ENCODE results near the gene HES1. TPM values are rescaled to one million over a fixed set of nuclear protein-coding genes. Genes with fewer than 3 reads are reported as not detected.

The HES1 gene
- total and polyA plus RNA-seq, 4 donors, result 5.3 to 12.5 (median 9.0) TPM

- H3K4me3 ChIP-seq (ENCODE audit: low read depth in 1 of 3, low read length in 3 of 3), result no peak overlapping the region
- no peaks in the 10 kb centered on the region for H3K9me3 ChIP-seq (ENCODE audit: control insufficient read depth in 4 of 4, low read length in 3 of 4)
- no peak overlapping the region for H3K9ac ChIP-seq (ENCODE audit: low read depth in 1 of 2, low read length in 2 of 2)
- no peaks in the 10 kb centered on the region for H3K36me3 ChIP-seq (ENCODE audit: control insufficient read depth in 4 of 4, insufficient read depth in 3 of 4, low read depth in 1 of 4, low read length in 3 of 4)
- H3K27ac ChIP-seq (ENCODE audit: low read depth in 1 of 2, low read length in 2 of 2), result no peak overlapping the region
- no peak for DNase-seq (ENCODE audit: low spot score)
- no peaks in the 10 kb centered on the region for H3K27me3 ChIP-seq (ENCODE audit: control insufficient read depth in 4 of 4, insufficient read depth in 4 of 4, low read length in 3 of 4)
- WGBS, result 88% methylated on average over 4 of the region's 4 CpGs
- no peak for TF ChIP-seq ATF3 (IDR thresholded peaks at IDR 0.05)
- no peak for TF ChIP-seq HNF4G (IDR thresholded peaks at IDR 0.05)
- H3K4me1 ChIP-seq (ENCODE audit: control insufficient read depth in 4 of 4, insufficient read depth in 4 of 4, low read length in 3 of 4), result no peaks in the 10 kb centered on the region
These were observed 42.2 kb downstream of the HES1 start for GRCh38 chr3:194178128-194178527.

- TF ChIP-seq GABPA (IDR thresholded peaks at IDR 0.05 in 1 of 2, conservative IDR thresholded peaks at IDR 0.05 in 1 of 2), result no peak
- no peak for TF ChIP-seq EGR1 (IDR thresholded peaks at IDR 0.05; ENCODE audit: low read depth in 2 of 2)
- no peak for TF ChIP-seq RAD21 (IDR thresholded peaks at IDR 0.05)
- no peak for TF ChIP-seq FOXA2 (IDR thresholded peaks at IDR 0.05)
- no peak for TF ChIP-seq TAF1 (conservative IDR thresholded peaks at IDR 0.05)
- no peak for TF ChIP-seq JUND (IDR thresholded peaks at IDR 0.05)
- no peak for TF ChIP-seq HNF4G (IDR thresholded peaks at IDR 0.05)
- TF ChIP-seq HNF4A (conservative IDR thresholded peaks at IDR 0.05), result no peak
- Histone ChIP-seq H3K4me1 (ENCODE audit: control insufficient read depth in 4 of 4, insufficient read depth in 4 of 4, low read length in 3 of 4) (no peaks in the 10 kb centered on the region), H3K27ac (ENCODE audit: low read depth in 1 of 2, low read length in 2 of 2) (no peak overlapping the region), H3K9ac (ENCODE audit: low read depth in 1 of 2, low read length in 2 of 2) (no peak overlapping the region), H3K36me3 (ENCODE audit: control insufficient read depth in 4 of 4, insufficient read depth in 3 of 4, low read depth in 1 of 4, low read length in 3 of 4) (no peaks in the 10 kb centered on the region), H3K27me3 (ENCODE audit: control insufficient read depth in 4 of 4, insufficient read depth in 4 of 4, low read length in 3 of 4) (no peaks in the 10 kb centered on the region), H3K9me3 (ENCODE audit: control insufficient read depth in 4 of 4, low read length in 3 of 4) (no peaks in the 10 kb centered on the region), H3K4me3 (ENCODE audit: low read depth in 1 of 3, low read length in 3 of 3) (no peak overlapping the region)
- DNase-seq (ENCODE audit: low spot score), result no peak
- 72% methylated on average over 6 of the region's 6 CpGs for WGBS
These were observed 42.7 kb downstream of the HES1 start for GRCh38 chr3:194178669-194179068.

- no peak overlapping the region for H3K27ac ChIP-seq (ENCODE audit: low read depth in 1 of 2, low read length in 2 of 2)
- DNase-seq (ENCODE audit: low spot score), result no peak
- H3K9ac ChIP-seq (ENCODE audit: low read depth in 1 of 2, low read length in 2 of 2), result no peak overlapping the region
- no peaks in the 10 kb centered on the region for H3K4me1 ChIP-seq (ENCODE audit: control insufficient read depth in 4 of 4, insufficient read depth in 4 of 4, low read length in 3 of 4)
- no peaks in the 10 kb centered on the region for H3K9me3 ChIP-seq (ENCODE audit: control insufficient read depth in 4 of 4, low read length in 3 of 4)
- TF ChIP-seq SP1 (IDR thresholded peaks at IDR 0.05), result no peak
- no peak for TF ChIP-seq FOXA2 (IDR thresholded peaks at IDR 0.05)
- TF ChIP-seq GABPA (IDR thresholded peaks at IDR 0.05 in 1 of 2, conservative IDR thresholded peaks at IDR 0.05 in 1 of 2), result no peak
- TF ChIP-seq HNF4G (IDR thresholded peaks at IDR 0.05), result no peak
- no peak for TF ChIP-seq FOXA1 (IDR thresholded peaks at IDR 0.05)
- TF ChIP-seq RXRA (IDR thresholded peaks at IDR 0.05), result no peak
- no peak for TF ChIP-seq NR2F2 (IDR thresholded peaks at IDR 0.05)
- no peak for TF ChIP-seq ZBTB33 (IDR thresholded peaks at IDR 0.05)
- no peak for TF ChIP-seq CTCF (IDR thresholded peaks at IDR 0.05; ENCODE audit: low read depth, low read length, missing input control)
- TF ChIP-seq HNF4A (conservative IDR thresholded peaks at IDR 0.05), result no peak
- no peak for TF ChIP-seq TAF1 (conservative IDR thresholded peaks at IDR 0.05)
- no peak for TF ChIP-seq MAX (IDR thresholded peaks at IDR 0.05)
- TF ChIP-seq EGR1 (IDR thresholded peaks at IDR 0.05; ENCODE audit: low read depth in 2 of 2), result no peak
- no peak for TF ChIP-seq REST (IDR thresholded peaks at IDR 0.05)
- TF ChIP-seq YY1 (IDR thresholded peaks at IDR 0.05), result no peak
- no peak for TF ChIP-seq ATF3 (IDR thresholded peaks at IDR 0.05)
- TF ChIP-seq JUND (IDR thresholded peaks at IDR 0.05), result no peak
- no peak for TF ChIP-seq RAD21 (IDR thresholded peaks at IDR 0.05)
- H3K4me3 ChIP-seq (ENCODE audit: low read depth in 1 of 3, low read length in 3 of 3), result no peak overlapping the region
- H3K36me3 ChIP-seq (ENCODE audit: control insufficient read depth in 4 of 4, insufficient read depth in 3 of 4, low read depth in 1 of 4, low read length in 3 of 4), result no peaks in the 10 kb centered on the region
- 97% methylated on average over 5 of the region's 5 CpGs for WGBS
- H3K27me3 ChIP-seq (ENCODE audit: control insufficient read depth in 4 of 4, insufficient read depth in 4 of 4, low read length in 3 of 4), result no peaks in the 10 kb centered on the region
These were observed 44.6 kb downstream of the HES1 start for GRCh38 chr3:194180570-194180969.
